Caco-2 (cell line): ENCODE measurements around the gene ABCB11. TPM values are rescaled to one million over a fixed set of nuclear protein-coding genes. Genes with fewer than 3 reads are reported as not detected.

Experiments used
- BruUV-seq: library from RNA; stranded (reverse); fragments of 400-500 nt; replicated peaks from 2 replicates; lab custom pipeline; 2021; lab: Mats Ljungman, UMichigan
- CTCF ChIA-PET: fragments of 300-600 bp; sonication (Branson Sonifier 250); formaldehyde crosslinking; loops from one replicate; lab custom pipeline; 2022; ENCODE audit warnings: antibody characterized with exemption; lab: Charles Lee
- POLR2A ChIA-PET: fragments of 300-600 bp; sonication (Branson Sonifier 250); formaldehyde crosslinking; loops from one replicate; lab custom pipeline; 2022; ENCODE audit warnings: antibody characterized with exemption; lab: Charles Lee
- DNase-seq, 2 experiments: peaks; one replicate each; pipeline versions ENCODE4 v3.0.0 to v3.0.0-alpha.2; 2020 to 2022
- H3K27me3 ChIP-seq: replicated peaks from 2 replicates; pipeline ENCODE4 v1.6.0; 2011; ENCODE audit warnings: low read length; ENCODE audit not compliant: control insufficient read depth, insufficient read depth
- H3K36me3 ChIP-seq: 2 replicates; pipeline ENCODE4 v1.5.1; 2011; ENCODE audit warnings: low read length; ENCODE audit not compliant: control insufficient read depth, insufficient read depth
- H3K4me1 ChIP-seq: fragments of 250-450 bp; sonication (Bioruptor Pico); 2 replicates; pipeline ENCODE4 v1.5.1; 2020; ENCODE audit warnings: mild to moderate bottlenecking
- H3K4me3 ChIP-seq: 2 replicates; pipeline ENCODE4 v1.5.1; 2011; ENCODE audit warnings: low read depth, mild to moderate bottlenecking, control low read depth, low read length
- H3K9me3 ChIP-seq: fragments of 250-450 bp; sonication (Bioruptor Pico); 2 replicates; pipeline ENCODE4 v1.5.1; 2020; ENCODE audit warnings: mild to moderate bottlenecking, moderate library complexity
- H3K27ac Mint-ChIP-seq: one replicate; pipeline ENCODE4 v1.8.0; 2022; ENCODE audit warnings: mixed read lengths; ENCODE audit not compliant: unreplicated experiment
- H3K27me3 Mint-ChIP-seq: one replicate; pipeline ENCODE4 v1.8.0; 2022; ENCODE audit warnings: mixed read lengths; ENCODE audit not compliant: insufficient read depth, unreplicated experiment
- H3K36me3 Mint-ChIP-seq: one replicate; pipeline ENCODE4 v1.8.0; 2022; ENCODE audit warnings: mild to moderate bottlenecking, mixed read lengths; ENCODE audit not compliant: insufficient read depth, unreplicated experiment
- H3K4me1 Mint-ChIP-seq: one replicate; pipeline ENCODE4 v1.8.0; 2022; ENCODE audit warnings: low read depth, mixed read lengths; ENCODE audit not compliant: unreplicated experiment
- H3K4me3 Mint-ChIP-seq: one replicate; pipeline ENCODE4 v1.8.0; 2022; ENCODE audit warnings: mild to moderate bottlenecking, moderate library complexity, mixed read lengths; ENCODE audit not compliant: unreplicated experiment
- H3K9me3 Mint-ChIP-seq: one replicate; pipeline ENCODE4 v1.8.0; 2022; ENCODE audit warnings: mixed read lengths; ENCODE audit not compliant: unreplicated experiment
- CTCF ChIP-seq, 2 experiments: fragments of 200-600 bp in 1 of 2; IDR thresholded peaks; 1 replicate in 1 of 2; 2 replicates in 1 of 2; pipeline versions ENCODE4 v1.5.1 to v1.8.0; 2011 to 2022; ENCODE audit warnings: antibody characterized with exemption in 1 of 2, control low read depth in 1 of 2, inconsistent platforms in 1 of 2, low read depth in 1 of 2, low read length in 1 of 2, mild to moderate bottlenecking in 1 of 2, moderate library complexity in 1 of 2; ENCODE audit not compliant: insufficient read depth in 1 of 2, severe bottlenecking in 1 of 2, unreplicated experiment in 1 of 2
- intact Hi-C: fragments of 100-400 bp; cut with micrococcal nuclease; formaldehyde crosslinking; loops from one replicate; pipeline ENCODE4 v1.10.0; 2022; ENCODE audit not compliant: unreplicated experiment
- total RNA-seq: library from RNA; stranded (reverse); gene quantifications from 2 replicates; pipeline ENCODE4 v1.2.3, GENCODE V29; 2022

ABCB11 gene
- total RNA-seq, 1 experiment from 2014 or later = not detected

DNA sequence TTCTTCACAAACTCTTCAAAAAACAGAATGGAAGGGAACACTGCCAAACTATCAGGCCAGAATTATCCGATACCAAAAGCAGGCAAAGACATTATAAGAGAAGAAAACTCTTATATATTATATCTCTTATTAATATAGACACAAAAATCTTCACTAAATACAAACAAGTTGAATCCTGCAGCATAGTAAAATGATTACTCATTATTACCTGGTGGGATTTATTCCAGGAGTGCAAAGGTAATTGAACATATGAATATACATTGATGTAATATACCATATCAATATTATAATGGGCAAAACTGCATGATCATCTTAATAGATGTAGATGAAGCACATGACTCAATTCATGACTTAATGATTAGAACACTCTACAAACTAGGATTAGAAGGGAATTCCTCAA, 25.1 kb downstream of the ABCB11 start:
- Histone ChIP-seq H3K4me1 (peaks cover 11% of the 10 kb centered on the region; the same call in 1 of the 2 replicates), H3K27me3 (no peaks in the 10 kb centered on the region), H3K9me3 (no peaks in the 10 kb centered on the region), H3K4me3 (no peak overlapping the region), H3K36me3 (no peaks in the 10 kb centered on the region)
- H3K27me3 Mint-ChIP-seq = peaks cover 3% of the 10 kb centered on the region
- BruUV-seq = no TSS peak
- CTCF ChIA-PET = no interaction called here
- H3K36me3 Mint-ChIP-seq = no peaks in the 10 kb centered on the region
- DNase-seq = no peak
- no peak overlapping the region for H3K4me3 Mint-ChIP-seq
- H3K4me1 Mint-ChIP-seq = no peaks in the 10 kb centered on the region
- no peaks in the 10 kb centered on the region for H3K9me3 Mint-ChIP-seq
- H3K27ac Mint-ChIP-seq = no peak overlapping the region
- TF ChIP-seq CTCF (IDR thresholded peaks at IDR 0.05; ENCODE audit: insufficient read depth in 1 of 2, low read depth in 1 of 2, low read length in 1 of 2, severe bottlenecking in 1 of 2, unreplicated experiment in 1 of 2) = no peak
- POLR2A ChIA-PET = no interaction called here
- intact Hi-C loops = no loop called here

- POLR2A ChIA-PET = no interaction called here
- DNase-seq = no peak
- CTCF ChIA-PET = no interaction called here
- Mint-ChIP-seq H3K4me1 (no peaks in the 10 kb centered on the region), H3K36me3 (no peaks in the 10 kb centered on the region), H3K9me3 (no peaks in the 10 kb centered on the region), H3K4me3 (no peak overlapping the region), H3K27me3 (peaks cover 6% of the 10 kb centered on the region), H3K27ac (no peak overlapping the region)
- H3K4me3 ChIP-seq = no peak overlapping the region
- H3K9me3 ChIP-seq = no peaks in the 10 kb centered on the region
- no peaks in the 10 kb centered on the region for H3K36me3 ChIP-seq
- intact Hi-C loops = no loop called here
- no peaks in the 10 kb centered on the region for H3K27me3 ChIP-seq
- peaks cover 3% of the 10 kb centered on the region; the same call in 1 of the 2 replicates for H3K4me1 ChIP-seq
- TF ChIP-seq CTCF (IDR thresholded peaks at IDR 0.05; ENCODE audit: insufficient read depth in 1 of 2, low read depth in 1 of 2, low read length in 1 of 2, severe bottlenecking in 1 of 2, unreplicated experiment in 1 of 2) = no peak
- no TSS peak for BruUV-seq
Measured at GRCh38 chr2:169005080-169005598, 26.0 kb downstream of the ABCB11 start.

- H3K4me3 Mint-ChIP-seq = no peak overlapping the region
- H3K36me3 Mint-ChIP-seq = no peaks in the 10 kb centered on the region
- CTCF ChIA-PET = no interaction called here
- H3K9me3 Mint-ChIP-seq = no peaks in the 10 kb centered on the region
- Histone ChIP-seq H3K4me1 (peaks cover 2% of the 10 kb centered on the region; the same call in 1 of the 2 replicates), H3K4me3 (no peak overlapping the region), H3K27me3 (no peaks in the 10 kb centered on the region), H3K9me3 (no peaks in the 10 kb centered on the region), H3K36me3 (no peaks in the 10 kb centered on the region)
- no peak for TF ChIP-seq CTCF (IDR thresholded peaks at IDR 0.05; ENCODE audit: insufficient read depth in 1 of 2, low read depth in 1 of 2, low read length in 1 of 2, severe bottlenecking in 1 of 2, unreplicated experiment in 1 of 2)
- H3K27me3 Mint-ChIP-seq = peaks cover 3% of the 10 kb centered on the region
- BruUV-seq = no TSS peak
- no peak overlapping the region for H3K27ac Mint-ChIP-seq
- POLR2A ChIA-PET = no interaction called here
- intact Hi-C loops = no loop called here
- no peak for DNase-seq
- no peaks in the 10 kb centered on the region for H3K4me1 Mint-ChIP-seq
Measured at GRCh38 chr2:169002161-169002738, 28.9 kb downstream of the ABCB11 start.
